ENCODE results near the gene VENTX.

DNA sequence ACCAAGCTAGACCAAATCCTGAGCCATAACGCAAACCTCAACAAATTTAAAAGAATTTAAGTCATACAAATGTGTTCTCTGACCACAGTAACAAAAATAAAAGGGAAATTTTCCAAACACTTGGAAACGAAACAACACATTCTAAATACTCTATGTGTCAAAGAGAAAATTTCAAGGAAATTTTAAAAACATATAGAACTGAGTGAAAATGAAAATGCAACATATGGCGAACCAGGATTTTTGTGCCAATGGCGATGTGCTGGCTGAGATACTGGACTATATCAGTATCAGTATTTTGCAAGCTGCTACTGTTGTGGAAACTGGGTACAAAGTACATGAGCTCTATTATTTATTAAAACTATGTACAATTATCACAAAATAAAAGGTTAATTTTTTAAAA, 43.5 kb upstream of the VENTX start:
- TF ChIP-seq, protein P1, sequence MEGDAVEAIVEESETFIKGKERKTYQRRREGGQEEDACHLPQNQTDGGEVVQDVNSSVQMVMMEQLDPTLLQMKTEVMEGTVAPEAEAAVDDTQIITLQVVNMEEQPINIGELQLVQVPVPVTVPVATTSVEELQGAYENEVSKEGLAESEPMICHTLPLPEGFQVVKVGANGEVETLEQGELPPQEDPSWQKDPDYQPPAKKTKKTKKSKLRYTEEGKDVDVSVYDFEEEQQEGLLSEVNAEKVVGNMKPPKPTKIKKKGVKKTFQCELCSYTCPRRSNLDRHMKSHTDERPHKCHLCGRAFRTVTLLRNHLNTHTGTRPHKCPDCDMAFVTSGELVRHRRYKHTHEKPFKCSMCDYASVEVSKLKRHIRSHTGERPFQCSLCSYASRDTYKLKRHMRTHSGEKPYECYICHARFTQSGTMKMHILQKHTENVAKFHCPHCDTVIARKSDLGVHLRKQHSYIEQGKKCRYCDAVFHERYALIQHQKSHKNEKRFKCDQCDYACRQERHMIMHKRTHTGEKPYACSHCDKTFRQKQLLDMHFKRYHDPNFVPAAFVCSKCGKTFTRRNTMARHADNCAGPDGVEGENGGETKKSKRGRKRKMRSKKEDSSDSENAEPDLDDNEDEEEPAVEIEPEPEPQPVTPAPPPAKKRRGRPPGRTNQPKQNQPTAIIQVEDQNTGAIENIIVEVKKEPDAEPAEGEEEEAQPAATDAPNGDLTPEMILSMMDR (IDR thresholded peaks at IDR 0.05; ENCODE audit: low read depth, low read length, poor library complexity, severe bottlenecking), result no peak
- TF ChIP-seq EZH2phosphoT487 (IDR thresholded peaks at IDR 0.05; ENCODE audit: borderline replicate concordance, low read length), result no peak

Measured in DOHH2 (cell line).